Endothelial cell of umbilical vein (primary cell): ENCODE data around the gene HOXD10.

Source experiments
- CTCF ChIP-seq, 2 donors: IDR thresholded peaks; 1 replicate in 1 of 2; 2 replicates in 1 of 2; pipeline ENCODE4 v1.5.1; 2011; ENCODE audit warnings: low read length in 2 of 2, mild to moderate bottlenecking in 2 of 2, moderate library complexity in 2 of 2, control low read depth in 1 of 2, inconsistent platforms in 1 of 2, low read depth in 1 of 2; ENCODE audit not compliant: insufficient read depth in 1 of 2; ENCODE audit errors: extremely low read depth in 1 of 2
- EZH2 ChIP-seq: IDR thresholded peaks from 2 replicates; pipeline ENCODE4 v1.6.1; 2012; ENCODE audit warnings: borderline replicate concordance, low read depth, mild to moderate bottlenecking, moderate library complexity, low read length, inconsistent platforms; ENCODE audit not compliant: severe bottlenecking
- POLR2A ChIP-seq: IDR thresholded peaks from 2 replicates; pipeline ENCODE4 v1.6.1; 2012; ENCODE audit warnings: low read depth, mild to moderate bottlenecking, control low read depth, low read length
- POLR2AphosphoS5 ChIP-seq: IDR thresholded peaks from 2 replicates; pipeline ENCODE4 v1.6.1; 2012; ENCODE audit warnings: low read depth, mild to moderate bottlenecking, control low read depth, low read length, moderate library complexity; ENCODE audit not compliant: insufficient read depth

DNA sequence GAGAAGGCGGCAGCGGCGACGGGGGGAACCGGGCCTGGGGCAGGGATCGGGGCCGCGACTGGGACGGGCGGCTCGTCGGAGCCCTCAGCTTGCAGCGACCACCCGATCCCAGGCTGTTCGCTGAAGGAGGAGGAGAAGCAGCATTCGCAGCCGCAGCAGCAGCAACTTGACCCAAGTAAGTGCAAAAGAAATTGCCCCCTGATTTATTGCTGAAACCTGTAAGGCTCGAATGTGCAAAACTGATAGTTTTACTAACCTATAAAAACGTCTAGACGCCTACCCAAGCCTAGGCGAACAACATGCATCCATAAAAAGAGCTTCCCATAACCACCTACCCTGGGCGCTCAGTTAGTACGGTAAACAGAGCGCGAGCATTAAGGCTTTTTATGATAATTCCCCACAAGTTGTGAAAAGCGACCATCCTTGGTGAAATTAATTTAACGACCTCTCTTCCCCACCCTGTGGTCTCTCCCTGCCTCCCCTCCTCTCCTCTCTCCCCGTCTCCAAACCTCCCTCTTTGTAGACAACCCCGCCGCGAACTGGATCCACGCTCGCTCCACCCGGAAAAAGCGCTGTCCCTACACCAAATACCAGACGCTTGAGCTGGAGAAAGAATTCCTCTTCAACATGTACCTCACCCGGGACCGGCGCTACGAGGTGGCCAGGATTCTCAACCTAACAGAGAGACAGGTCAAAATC is 7.0 kb downstream of the HOXD10 start:
- no peak for TF ChIP-seq CTCF (IDR thresholded peaks at IDR 0.05; ENCODE audit: extremely low read depth in 1 of 2, insufficient read depth in 1 of 2, low read depth in 1 of 2, low read length in 2 of 2)
- TF ChIP-seq POLR2AphosphoS5, result no peak
- TF ChIP-seq EZH2, result no peak
- no peak for TF ChIP-seq POLR2A
